ACHN (cell line): ENCODE measurements around the gene ZP1.

ENCODE experiments used
- DNase-seq: peaks from one replicate; pipeline ENCODE4 v3.0.0-alpha.2; 2015
- in situ Hi-C: cut with HindIII; loops from 2 replicates; pipeline ENCODE4 v1.10.0; 2017; ENCODE audit warnings: low sequenced_read_pairs, low pct_ligation_motif_present, low pct_unique_long_range_greater_than_20kb

Gene ZP1

GRCh38 chr11:60855726-60856633, 11.4 kb upstream of the ZP1 start, which contains the start of gene PTGDR2:
PTGDR2 (minus strand) TSS chr11:60855950; CDS start chr11:60853722, 2,228 bp downstream.
- no peak for DNase-seq
- in situ Hi-C loops, result no loop called here

GRCh38 chr11:60857378-60858232, 9.7 kb upstream of the ZP1 start:
- no peak for DNase-seq
- in situ Hi-C loops, result no loop called here

- no peak for DNase-seq
- in situ Hi-C loops, result no loop called here
Observed at GRCh38 chr11:60858236-60858635, 9.1 kb upstream of the ZP1 start.

- in situ Hi-C loops, result no loop called here
- no peak for DNase-seq
Observed at GRCh38 chr11:60858731-60859464, 8.4 kb upstream of the ZP1 start.

GRCh38 chr11:60859616-60860250, 7.6 kb upstream of the ZP1 start:
- in situ Hi-C loops, result no loop called here
- no peak for DNase-seq

GRCh38 chr11:60860943-60861342, 6.4 kb upstream of the ZP1 start:
- in situ Hi-C loops, result no loop called here
- no peak for DNase-seq

GRCh38 chr11:60862171-60862570, 5.2 kb upstream of the ZP1 start:
- no peak for DNase-seq

GRCh38 chr11:60863550-60864521, 3.5 kb upstream of the ZP1 start:
- in situ Hi-C loops, result no loop called here
- DNase-seq, result no peak

More at GRCh38 chr11:60862171-60862570, 5.2 kb upstream of the ZP1 start:
- in situ Hi-C loops, result no loop called here

GRCh38 chr11:60864856-60865513, 2.4 kb upstream of the ZP1 start:
- no peak for DNase-seq
- in situ Hi-C loops, result no loop called here

- in situ Hi-C loops, result no loop called here
- no peak for DNase-seq
Observed at GRCh38 chr11:60867871-60868681, 734 bp downstream of the ZP1 start.

GRCh38 chr11:60868682-60869450, 1.5 kb downstream of the ZP1 start:
- no peak for DNase-seq
- in situ Hi-C loops, result no loop called here

GRCh38 chr11:60869451-60869825, 2.1 kb downstream of the ZP1 start:
- DNase-seq, result no peak
- in situ Hi-C loops, result no loop called here

- in situ Hi-C loops, result no loop called here
- DNase-seq, result no peak
Observed at GRCh38 chr11:60870276-60870675, 2.9 kb downstream of the ZP1 start.

GRCh38 chr11:60870733-60871377, 3.5 kb downstream of the ZP1 start:
- in situ Hi-C loops, result no loop called here
- DNase-seq, result no peak
